Urinary bladder (tissue), 2 donors: ENCODE results near the gene DNAI4. TPM values are rescaled to one million over a fixed set of nuclear protein-coding genes. Genes with fewer than 3 reads are reported as not detected.

Source experiments
- polyA plus RNA-seq: library from polyadenylated mRNA; stranded (reverse); fragments of 200-250 nt; gene quantifications from one replicate; pipeline ENCODE4 v1.2.3, GENCODE V29; 2013
- total RNA-seq: library from RNA; depleted of rRNA; stranded (reverse); fragments of >200 nt; gene quantifications from one replicate; pipeline ENCODE4 v1.2.3, GENCODE V29; 2014
- donor health status: healthy.

DNAI4 gene
- total and polyA plus RNA-seq, 2 donors: 1.7 to 43.6 TPM

Other genes starting within 250 kb of the DNAI4 start
- 6.8 TPM for gene DYNLT5, start 172.4 kb downstream of the DNAI4 start, total RNA-seq
- gene DYNLT5, start 172.4 kb downstream of the DNAI4 start, polyA plus RNA-seq: 1.3 TPM
- gene INSL5, start 123.6 kb downstream of the DNAI4 start, total RNA-seq: not detected
- gene INSL5, start 123.6 kb downstream of the DNAI4 start, polyA plus RNA-seq: not detected
- gene MIER1, start 134 bp upstream of the DNAI4 start, total RNA-seq: 59.1 TPM
- gene MIER1, start 134 bp upstream of the DNAI4 start, polyA plus RNA-seq: 19.3 TPM
- gene SLC35D1, start 129.3 kb upstream of the DNAI4 start, total RNA-seq: 20.3 TPM
- 6.0 TPM for gene SLC35D1, start 129.3 kb upstream of the DNAI4 start, polyA plus RNA-seq
- not detected for gene C1orf141, start 210.1 kb upstream of the DNAI4 start, total RNA-seq
- gene C1orf141, start 210.1 kb upstream of the DNAI4 start, polyA plus RNA-seq: not detected
- 0.48 TPM for gene IL23R, start 241.6 kb upstream of the DNAI4 start, total RNA-seq
- not detected for gene IL23R, start 241.6 kb upstream of the DNAI4 start, polyA plus RNA-seq